Measurements from ENCODE around the gene POM121C.
"Not testable (repeated sequence)": the region's sequence is repeated elsewhere in the genome, so short reads cannot be mapped to it uniquely, and the experiment has no call there.

POM121C gene

GRCh38 chr7:75421798-75422710 lies 64.0 kb downstream of the POM121C start:
- DNase-seq, result not testable (repeated sequence)

- DNase-seq, result not testable (repeated sequence)
Observed at GRCh38 chr7:75420152-75420551, 65.9 kb downstream of the POM121C start.

- not testable (repeated sequence) for DNase-seq
Observed at GRCh38 chr7:75419693-75420092, 66.4 kb downstream of the POM121C start.

- not testable (repeated sequence) for DNase-seq
Observed at GRCh38 chr7:75419210-75419609, 66.9 kb downstream of the POM121C start.

- DNase-seq, result not testable (repeated sequence)
Observed at GRCh38 chr7:75418292-75418858, 67.7 kb downstream of the POM121C start.

GRCh38 chr7:75416787-75417186 lies 69.3 kb downstream of the POM121C start:
- DNase-seq, result not testable (repeated sequence)

- DNase-seq, result not testable (repeated sequence)
Observed at GRCh38 chr7:75415829-75416373, 70.2 kb downstream of the POM121C start.

GRCh38 chr7:75415428-75415817 lies 70.7 kb downstream of the POM121C start:
- not testable (repeated sequence) for DNase-seq

GRCh38 chr7:75414708-75415427 lies 71.2 kb downstream of the POM121C start:
- not testable (repeated sequence) for DNase-seq

GRCh38 chr7:75414204-75414603 lies 71.9 kb downstream of the POM121C start:
- DNase-seq, result not testable (repeated sequence)

GRCh38 chr7:75410823-75411173 lies 75.3 kb downstream of the POM121C start:
- DNase-seq, result not testable (repeated sequence)

GRCh38 chr7:75409880-75410822 lies 75.9 kb downstream of the POM121C start:
- DNase-seq, result not testable (repeated sequence)

GRCh38 chr7:75404663-75405062 lies 81.4 kb downstream of the POM121C start:
- DNase-seq, result not testable (repeated sequence)

- DNase-seq, result not testable (repeated sequence)
Observed at GRCh38 chr7:75403455-75404443, 82.3 kb downstream of the POM121C start.

- not testable (repeated sequence) for DNase-seq
Observed at GRCh38 chr7:75400575-75400974, 85.5 kb downstream of the POM121C start.

GRCh38 chr7:75398771-75399700 lies 87.1 kb downstream of the POM121C start:
- not testable (repeated sequence) for DNase-seq

GRCh38 chr7:75397865-75398264 lies 88.2 kb downstream of the POM121C start:
- not testable (repeated sequence) for DNase-seq

GRCh38 chr7:75395329-75395728 lies 90.8 kb downstream of the POM121C start, which contains the start of gene TRIM73:
TSS of gene TRIM73 (plus strand) at chr7:75395629. CDS start at chr7:75398934, 3,305 bp downstream.
- DNase-seq, result not testable (repeated sequence)

- DNase-seq, result not testable (repeated sequence)
Observed at GRCh38 chr7:75393194-75393593, 92.9 kb downstream of the POM121C start.
